ENCODE data around the gene GPR157.

DNA sequence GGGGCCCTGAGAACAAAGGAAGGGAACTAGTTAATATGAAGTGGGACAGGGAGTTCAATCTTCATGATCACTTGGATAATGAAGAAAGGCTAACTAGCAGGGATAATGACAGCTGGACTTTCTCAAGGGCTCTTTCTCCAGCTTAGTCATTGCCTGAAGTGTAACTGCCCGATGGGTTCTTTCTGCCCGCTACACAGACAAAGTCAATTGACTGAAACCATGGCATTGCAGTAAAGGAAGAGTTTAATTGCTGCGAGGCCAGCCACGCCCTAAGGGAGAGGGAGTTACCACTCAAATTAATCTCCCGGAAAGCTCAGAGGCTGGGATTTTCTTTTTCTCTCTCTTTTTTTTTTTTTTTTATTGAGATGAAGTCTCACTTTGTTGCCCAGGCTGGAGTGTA lies 42.9 kb downstream of the GPR157 start:
- no peak for TF ChIP-seq EP300 (IDR thresholded peaks at IDR 0.05; ENCODE audit: borderline replicate concordance)
- TF ChIP-seq, protein P1, sequence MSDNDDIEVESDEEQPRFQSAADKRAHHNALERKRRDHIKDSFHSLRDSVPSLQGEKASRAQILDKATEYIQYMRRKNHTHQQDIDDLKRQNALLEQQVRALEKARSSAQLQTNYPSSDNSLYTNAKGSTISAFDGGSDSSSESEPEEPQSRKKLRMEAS (IDR thresholded peaks at IDR 0.05) = no peak
- TF ChIP-seq REST (IDR thresholded peaks at IDR 0.05; ENCODE audit: low read depth) = no peak
- no peak for TF ChIP-seq YY1 (IDR thresholded peaks at IDR 0.05; ENCODE audit: low read depth)
- TF ChIP-seq TAF1 (IDR thresholded peaks at IDR 0.05; ENCODE audit: low read depth) = no peak
- TF ChIP-seq RAD21 (IDR thresholded peaks at IDR 0.05; ENCODE audit: low read depth) = no peak
- no peak for TF ChIP-seq NFIC (IDR thresholded peaks at IDR 0.05)

All from Ishikawa (cell line).